WTC11 (cell line): Measurements from ENCODE around the gene SLC6A9. TPM values are rescaled to one million over a fixed set of nuclear protein-coding genes. Genes with fewer than 3 reads are reported as not detected.

Experiments
- ATAC-seq: fragments of 200-7000 bp; cut with Tn5 transposase; 2 replicates; pipeline ENCODE4 v1.10.0; 2021; ENCODE audit warnings: mild to moderate bottlenecking, moderate library complexity
- CTCF ChIA-PET: fragments of 300-600 bp; sonication (Branson Sonifier 250); formaldehyde crosslinking; loops from one replicate; lab custom pipeline; 2021; ENCODE audit warnings: antibody characterized with exemption; lab: Charles Lee
- POLR2A ChIA-PET: fragments of 350-600 bp; sonication (Branson Sonifier 250); formaldehyde crosslinking; loops from one replicate; lab custom pipeline; 2021; ENCODE audit warnings: antibody characterized with exemption; lab: Charles Lee
- DNase-seq: peaks from one replicate; pipeline ENCODE4 v3.0.0; 2021; ENCODE audit warnings: low spot score
- H3K27ac Mint-ChIP-seq: 2 replicates; pipeline ENCODE4 v1.8.0; 2021; ENCODE audit warnings: mixed read lengths
- H3K27me3 Mint-ChIP-seq: 2 replicates; pipeline ENCODE4 v1.8.0; 2021; ENCODE audit warnings: low read depth, mild to moderate bottlenecking, moderate library complexity, mixed read lengths
- H3K36me3 Mint-ChIP-seq: 2 replicates; pipeline ENCODE4 v1.8.0; 2021; ENCODE audit warnings: mixed read lengths
- H3K4me1 Mint-ChIP-seq: 2 replicates; pipeline ENCODE4 v1.8.0; 2022; ENCODE audit warnings: mixed read lengths
- H3K4me3 Mint-ChIP-seq: 2 replicates; pipeline ENCODE4 v1.8.0; 2021; ENCODE audit warnings: mild to moderate bottlenecking, moderate library complexity, mixed read lengths
- H3K9me3 Mint-ChIP-seq: 2 replicates; pipeline ENCODE4 v1.8.0; 2021; ENCODE audit warnings: mixed read lengths
- ATF3 ChIP-seq: sonication (generic); formaldehyde crosslinking; conservative IDR thresholded peaks from 2 replicates; pipeline ENCODE4 v1.8.1; 2022; ENCODE audit warnings: mild to moderate bottlenecking, missing genetic modification reagents
- CTCF ChIP-seq: fragments of 200-600 bp; IDR thresholded peaks from 2 replicates; pipeline ENCODE4 v1.8.0; 2022; ENCODE audit warnings: antibody characterized with exemption
- E2F5 ChIP-seq: sonication (generic); formaldehyde crosslinking; IDR thresholded peaks from 2 replicates; pipeline ENCODE4 v1.8.1; 2022; ENCODE audit warnings: mild to moderate bottlenecking, moderate library complexity, missing genetic modification reagents
- EMX1 ChIP-seq: fragments of 250-450 bp; sonication (Bioruptor Pico); IDR thresholded peaks from 2 replicates; pipeline ENCODE4 v1.8.0; 2021; ENCODE audit warnings: mild to moderate bottlenecking
- ERG ChIP-seq: fragments of 250-450 bp; sonication (Bioruptor Pico); IDR thresholded peaks from 2 replicates; pipeline ENCODE4 v1.8.0; 2021; ENCODE audit warnings: mild to moderate bottlenecking
- FOXP1 ChIP-seq: sonication (generic); formaldehyde crosslinking; IDR thresholded peaks from 2 replicates; pipeline ENCODE4 v1.8.0; 2022; ENCODE audit warnings: missing genetic modification reagents, mild to moderate bottlenecking, moderate library complexity, borderline replicate concordance
- GABPB1 ChIP-seq: sonication (generic); formaldehyde crosslinking; IDR thresholded peaks from 2 replicates; pipeline ENCODE4 v1.8.1; 2023; ENCODE audit warnings: mild to moderate bottlenecking, missing genetic modification reagents
- NFATC4 ChIP-seq: fragments of 250-450 bp; sonication (Bioruptor Pico); IDR thresholded peaks from 2 replicates; pipeline ENCODE4 v1.9.0; 2021; ENCODE audit warnings: mild to moderate bottlenecking
- NR1H2 ChIP-seq: sonication (generic); formaldehyde crosslinking; IDR thresholded peaks from 2 replicates; pipeline ENCODE4 v1.9.0; 2021; ENCODE audit warnings: mild to moderate bottlenecking, moderate library complexity, missing genetic modification reagents
- NR3C1 ChIP-seq: sonication (generic); formaldehyde crosslinking; conservative IDR thresholded peaks from 2 replicates; pipeline ENCODE4 v1.8.1; 2023; ENCODE audit warnings: low read depth, mild to moderate bottlenecking, missing genetic modification reagents
- SMAD4 ChIP-seq: sonication (generic); formaldehyde crosslinking; IDR thresholded peaks from 2 replicates; pipeline ENCODE4 v1.8.0; 2022; ENCODE audit warnings: mild to moderate bottlenecking, missing genetic modification reagents
- SOX15 ChIP-seq: fragments of 250-450 bp; sonication (Bioruptor Pico); IDR thresholded peaks from 2 replicates; pipeline ENCODE4 v1.9.0; 2021; ENCODE audit warnings: mild to moderate bottlenecking
- TCF7 ChIP-seq: sonication (generic); formaldehyde crosslinking; IDR thresholded peaks from 2 replicates; pipeline ENCODE4 v1.8.0; 2022; ENCODE audit warnings: mild to moderate bottlenecking, low read depth, missing genetic modification reagents, moderate library complexity
- TEAD4 ChIP-seq: sonication (generic); formaldehyde crosslinking; IDR thresholded peaks from 2 replicates; pipeline ENCODE4 v1.8.0; 2022; ENCODE audit warnings: mild to moderate bottlenecking, missing genetic modification reagents
- ZBTB43 ChIP-seq: sonication (generic); formaldehyde crosslinking; IDR thresholded peaks from 2 replicates; pipeline ENCODE4 v1.8.1; 2023; ENCODE audit warnings: mild to moderate bottlenecking, missing genetic modification reagents
- ZNF219 ChIP-seq: sonication (generic); formaldehyde crosslinking; IDR thresholded peaks from 2 replicates; pipeline ENCODE4 v1.8.0; 2023; ENCODE audit warnings: missing genetic modification reagents, mild to moderate bottlenecking, borderline replicate concordance
- ZNF317 ChIP-seq: sonication (generic); formaldehyde crosslinking; IDR thresholded peaks from 2 replicates; pipeline ENCODE4 v1.8.1; 2023; ENCODE audit warnings: low read depth, mild to moderate bottlenecking, moderate library complexity, missing genetic modification reagents, borderline replicate concordance
- ZNF396 ChIP-seq: fragments of 250-450 bp; sonication (Bioruptor Pico); IDR thresholded peaks from 2 replicates; pipeline ENCODE4 v1.8.0; 2021; ENCODE audit warnings: mild to moderate bottlenecking, moderate library complexity, borderline replicate concordance
- ZNF423 ChIP-seq: fragments of 250-450 bp; sonication (Bioruptor Pico); IDR thresholded peaks from 2 replicates; pipeline ENCODE4 v2.1.2; 2022; ENCODE audit warnings: mild to moderate bottlenecking, moderate library complexity
- ZNF532 ChIP-seq: fragments of 250-450 bp; sonication (Bioruptor Pico); IDR thresholded peaks from 2 replicates; pipeline ENCODE4 v1.9.0; 2021; ENCODE audit warnings: mild to moderate bottlenecking, borderline replicate concordance
- ZNF671 ChIP-seq: fragments of 250-450 bp; sonication (Bioruptor Pico); IDR thresholded peaks from 2 replicates; pipeline ENCODE4 v1.8.0; 2021; ENCODE audit warnings: mild to moderate bottlenecking
- total RNA-seq: library from RNA; stranded (reverse); gene quantifications from 3 replicates; pipeline ENCODE4 v1.2.3, GENCODE V29; 2021

SLC6A9 gene
- total RNA-seq, 1 experiment from 2014 or later = 14.4 TPM

- TF ChIP-seq ERG (CRISPR knock-in tag) = no peak
- TF ChIP-seq TEAD4 (CRISPR knock-in tag) = no peak
- TF ChIP-seq, all 79 proteins: peak for 0
Observed at GRCh38 chr1:43994794-43995790, 36.2 kb downstream of the SLC6A9 start (continued).

GRCh38 chr1:43994071-43994470, 37.2 kb downstream of the SLC6A9 start:
- Mint-ChIP-seq H3K27ac (no peak overlapping the region), H3K27me3 (peaks cover 14% of the 10 kb centered on the region), H3K9me3 (no peaks in the 10 kb centered on the region), H3K4me1 (peaks cover 25% of the 10 kb centered on the region), H3K4me3 (no peak overlapping the region), H3K36me3 (no peaks in the 10 kb centered on the region)
- TF ChIP-seq SOX15 (CRISPR knock-in tag) (no peak), TCF7 (CRISPR knock-in tag) (no peak), ATF3 (CRISPR knock-in tag) (no peak), ZBTB43 (CRISPR knock-in tag) (no peak), EMX1 (CRISPR knock-in tag) (no peak), ZNF423 (CRISPR knock-in tag) (no peak), ZNF219 (no peak), E2F5 (CRISPR knock-in tag) (no peak; the same call in 1 of the 2 replicates), NR3C1 (CRISPR knock-in tag) (no peak), SMAD4 (CRISPR knock-in tag) (no peak), ZNF532 (CRISPR knock-in tag) (no peak), FOXP1 (CRISPR knock-in tag) (no peak), CTCF (no peak), GABPB1 (CRISPR knock-in tag) (no peak), NFATC4 (CRISPR knock-in tag) (no peak), ZNF671 (CRISPR knock-in tag) (no peak), ZNF317 (no peak), NR1H2 (CRISPR knock-in tag) (no peak), ZNF396 (no peak)
- ATAC-seq (no peak), DNase-seq (no peak)
- ChIA-PET POLR2A (interaction anchor here (0.6 to 3.0 kb wide), 2 partner anchors 20 to 42 kb away, joined by 4 to 13 read pairs; partner anchors contain the start of gene ATP6V0B), CTCF (interaction anchor here (1.0 to 9.8 kb wide), 8 partner anchors 11 to 228 kb away, joined by 3 to 87 read pairs (median 10); no protein-coding TSS in a partner anchor)
